ENCODE results near the gene REN.
A peak's percentile ranks its signal among the peaks of the same experiment; 100 is the strongest.

DNA sequence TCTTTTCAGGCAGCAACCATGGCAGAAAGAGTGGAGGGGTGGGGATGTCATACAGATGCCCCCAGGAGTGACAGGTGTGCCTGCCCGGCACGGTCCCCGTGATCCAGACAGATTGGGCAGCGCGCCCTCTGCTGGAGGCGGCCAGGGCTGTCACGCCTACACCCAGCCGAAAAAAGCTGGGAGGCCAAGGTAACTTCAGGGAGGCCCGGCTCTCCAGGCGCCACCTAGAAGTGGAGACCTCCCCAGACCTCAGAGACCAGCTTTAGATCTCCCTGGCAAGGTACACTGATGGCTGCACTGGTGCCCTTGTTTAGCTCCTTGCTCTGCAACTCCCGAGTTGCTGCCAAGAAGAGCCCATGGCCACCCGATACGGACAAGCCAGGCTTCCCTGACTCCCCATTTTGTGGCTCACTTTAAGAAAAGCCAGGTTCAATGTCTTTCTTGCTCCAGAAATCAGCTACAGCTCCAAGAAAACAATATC is 41.0 kb upstream of the REN start:
- TF ChIP-seq, protein P1, sequence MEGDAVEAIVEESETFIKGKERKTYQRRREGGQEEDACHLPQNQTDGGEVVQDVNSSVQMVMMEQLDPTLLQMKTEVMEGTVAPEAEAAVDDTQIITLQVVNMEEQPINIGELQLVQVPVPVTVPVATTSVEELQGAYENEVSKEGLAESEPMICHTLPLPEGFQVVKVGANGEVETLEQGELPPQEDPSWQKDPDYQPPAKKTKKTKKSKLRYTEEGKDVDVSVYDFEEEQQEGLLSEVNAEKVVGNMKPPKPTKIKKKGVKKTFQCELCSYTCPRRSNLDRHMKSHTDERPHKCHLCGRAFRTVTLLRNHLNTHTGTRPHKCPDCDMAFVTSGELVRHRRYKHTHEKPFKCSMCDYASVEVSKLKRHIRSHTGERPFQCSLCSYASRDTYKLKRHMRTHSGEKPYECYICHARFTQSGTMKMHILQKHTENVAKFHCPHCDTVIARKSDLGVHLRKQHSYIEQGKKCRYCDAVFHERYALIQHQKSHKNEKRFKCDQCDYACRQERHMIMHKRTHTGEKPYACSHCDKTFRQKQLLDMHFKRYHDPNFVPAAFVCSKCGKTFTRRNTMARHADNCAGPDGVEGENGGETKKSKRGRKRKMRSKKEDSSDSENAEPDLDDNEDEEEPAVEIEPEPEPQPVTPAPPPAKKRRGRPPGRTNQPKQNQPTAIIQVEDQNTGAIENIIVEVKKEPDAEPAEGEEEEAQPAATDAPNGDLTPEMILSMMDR (IDR thresholded peaks at IDR 0.05; ENCODE audit: extremely low read depth in 1 of 2, insufficient read depth in 1 of 2, low read depth in 1 of 2, low read length in 2 of 2) = peak; percentile 89 to 97
- TF ChIP-seq POLR2A (IDR thresholded peaks at IDR 0.05; ENCODE audit: low read depth, low read length) (no peak), EZH2 (IDR thresholded peaks at IDR 0.05; ENCODE audit: borderline replicate concordance, low read depth, low read length, severe bottlenecking) (no peak), POLR2AphosphoS5 (IDR thresholded peaks at IDR 0.05; ENCODE audit: insufficient read depth, low read depth, low read length) (no peak), JUN (IDR thresholded peaks at IDR 0.05; ENCODE audit: borderline replicate concordance, insufficient read depth, insufficient read length, low read depth) (no peak), FOS (IDR thresholded peaks at IDR 0.05; ENCODE audit: borderline replicate concordance, insufficient read depth, low read length) (no peak), GATA2 (IDR thresholded peaks at IDR 0.05; ENCODE audit: insufficient read depth, insufficient read length, low read depth, low read length) (no peak)
- TF ChIP-seq, protein P2, sequence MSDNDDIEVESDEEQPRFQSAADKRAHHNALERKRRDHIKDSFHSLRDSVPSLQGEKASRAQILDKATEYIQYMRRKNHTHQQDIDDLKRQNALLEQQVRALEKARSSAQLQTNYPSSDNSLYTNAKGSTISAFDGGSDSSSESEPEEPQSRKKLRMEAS (IDR thresholded peaks at IDR 0.05; ENCODE audit: insufficient read depth, insufficient read length) = no peak

All from endothelial cell of umbilical vein (primary cell).